Fibroblast of upper back skin (primary cell): ENCODE measurements around the gene NEK9.

Experiments used
- DNase-seq: peaks from one replicate; pipeline ENCODE4 v3.0.0-alpha.2; 2013

Gene NEK9

DNA sequence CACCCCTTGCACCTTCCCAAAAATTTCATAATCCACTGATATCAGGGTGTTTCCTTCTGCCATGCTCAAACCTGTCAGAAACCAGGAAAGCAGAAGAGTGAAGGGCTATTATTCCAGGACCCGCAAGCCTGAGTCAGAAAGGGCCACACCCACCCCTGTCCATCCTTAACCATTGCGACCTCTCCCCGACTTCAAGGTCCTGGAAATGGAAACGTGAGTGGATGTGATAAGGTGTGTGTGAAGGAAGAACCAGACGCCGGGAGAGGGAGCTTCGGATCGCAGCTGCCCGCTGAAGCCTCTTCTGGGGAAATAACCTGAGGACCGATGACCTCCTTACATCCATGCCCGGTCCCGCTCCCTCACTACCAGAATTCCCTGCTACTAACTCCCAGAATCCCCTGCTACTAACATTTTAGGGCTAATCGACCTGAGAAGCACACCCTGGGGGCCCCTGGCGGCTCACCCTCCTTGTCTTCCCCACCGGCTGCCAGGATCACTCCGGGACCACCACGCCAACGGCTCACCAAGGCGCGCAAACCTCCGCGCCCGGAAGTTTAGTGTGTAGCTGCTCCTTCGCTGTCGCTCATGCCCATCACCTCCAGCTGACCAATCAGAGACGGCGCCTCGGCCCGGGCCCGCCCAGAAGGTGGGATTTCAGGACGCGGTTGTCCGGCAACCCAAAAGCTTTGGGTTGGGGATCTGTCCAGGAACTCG is 63.2 kb downstream of the NEK9 start, which contains the start of gene ACYP1:
ACYP1 (minus strand) TSS at position 534 of the 714 bp plus-strand sequence; CDS start at position 63, 471 bp downstream.
- peak; percentile 87 for DNase-seq

DNA sequence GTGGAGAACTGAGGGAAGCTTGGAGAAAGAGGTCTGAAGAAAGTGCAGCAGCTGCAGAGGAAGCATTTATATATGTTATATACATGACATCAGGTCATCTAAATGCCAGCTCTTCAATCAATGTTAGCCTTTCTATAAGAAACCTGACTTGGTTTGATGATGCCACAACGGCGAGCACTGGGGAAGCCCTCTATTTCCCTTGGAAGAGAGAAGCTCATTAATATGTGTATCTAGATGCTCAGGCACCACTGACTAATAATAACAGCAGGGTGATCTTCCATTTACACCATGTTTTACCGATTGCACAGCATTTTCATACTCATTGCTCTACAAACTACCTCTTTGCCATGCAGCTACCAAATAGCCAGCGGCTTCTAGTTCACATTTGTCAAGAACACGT is 63.8 kb downstream of the NEK9 start:
- no peak for DNase-seq

GRCh38 chr14:75060420-75060819 is 66.4 kb downstream of the NEK9 start:
- DNase-seq: no peak

- DNase-seq: peak; percentile 65
Observed at GRCh38 chr14:75059642-75060041, 67.2 kb downstream of the NEK9 start.

DNA sequence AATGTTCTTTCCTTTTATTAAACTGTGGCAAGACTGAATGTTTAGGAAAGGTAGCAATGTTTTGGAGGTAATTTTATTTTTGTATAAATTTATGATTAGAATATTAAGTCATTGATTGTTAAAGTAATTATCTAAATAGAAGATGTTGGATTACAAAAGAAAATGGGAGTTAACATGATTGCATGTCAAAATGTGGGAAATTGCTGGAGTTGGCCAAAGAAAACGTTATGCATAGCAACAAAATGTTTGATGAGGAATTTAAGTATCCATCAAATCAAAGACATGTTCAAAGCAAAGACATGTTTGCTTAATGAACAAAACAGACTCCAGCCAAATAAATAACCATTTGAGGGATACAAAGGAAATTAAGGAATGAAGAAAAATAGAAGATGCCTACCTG is 72.4 kb downstream of the NEK9 start:
- no peak for DNase-seq

DNA sequence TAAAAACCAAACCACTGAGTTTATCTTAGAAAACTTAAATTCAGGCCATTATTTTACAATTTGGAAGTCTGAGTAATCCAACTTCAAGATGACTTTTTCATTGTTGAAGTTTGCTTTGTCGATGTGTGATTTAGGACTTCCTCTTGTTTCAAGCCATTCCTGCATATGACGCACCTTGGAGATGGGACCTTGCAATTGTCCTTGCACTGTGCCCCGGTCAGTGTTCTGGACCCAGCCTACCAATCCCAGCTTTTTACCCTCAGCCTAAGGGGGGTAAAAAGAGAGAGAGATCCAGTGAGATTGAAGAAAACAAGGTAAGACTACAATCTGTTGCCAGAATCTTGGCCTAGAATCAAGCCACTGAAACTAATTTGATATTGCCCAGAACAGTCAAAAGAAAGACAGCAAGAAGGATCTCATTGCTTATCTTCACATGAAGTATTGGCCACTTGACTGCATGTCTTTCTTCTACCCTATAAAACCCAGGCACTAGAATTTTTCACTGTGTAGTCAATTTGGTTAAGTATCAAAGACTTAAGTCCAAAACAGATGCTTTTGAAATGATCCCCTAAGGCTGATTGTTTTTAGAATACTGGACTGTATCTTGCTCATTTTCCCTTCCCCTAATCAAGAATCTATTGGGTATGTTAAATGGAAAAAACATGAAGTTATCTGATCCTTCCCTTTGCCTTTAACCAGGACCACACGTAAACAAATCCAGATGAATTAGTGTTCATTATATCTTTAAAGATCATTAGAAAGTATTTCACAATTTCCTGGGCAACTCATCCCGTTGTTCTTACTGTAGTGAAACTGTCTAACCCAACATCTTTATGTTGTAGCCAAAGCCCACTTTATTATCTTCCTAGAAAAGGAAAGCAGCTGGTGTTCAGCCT is 73.2 kb downstream of the NEK9 start:
- DNase-seq: peak; percentile 30

DNA sequence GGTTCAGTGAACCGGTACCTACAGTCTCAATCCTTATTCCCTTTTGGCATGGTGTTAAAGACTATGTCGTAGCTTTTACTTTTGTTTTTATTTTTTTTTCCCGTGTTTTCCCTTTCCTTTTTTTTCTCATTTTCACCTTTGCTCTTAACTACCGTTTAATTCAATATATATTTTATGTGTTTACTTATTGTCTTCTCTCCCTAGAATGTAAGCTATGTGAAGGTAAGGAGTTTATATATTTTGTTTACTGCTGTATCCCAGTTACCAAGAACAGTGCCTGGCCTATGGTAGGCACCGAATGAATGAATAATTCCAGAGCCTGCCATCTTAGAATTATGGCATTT is 75.3 kb downstream of the NEK9 start:
- no peak for DNase-seq

DNA sequence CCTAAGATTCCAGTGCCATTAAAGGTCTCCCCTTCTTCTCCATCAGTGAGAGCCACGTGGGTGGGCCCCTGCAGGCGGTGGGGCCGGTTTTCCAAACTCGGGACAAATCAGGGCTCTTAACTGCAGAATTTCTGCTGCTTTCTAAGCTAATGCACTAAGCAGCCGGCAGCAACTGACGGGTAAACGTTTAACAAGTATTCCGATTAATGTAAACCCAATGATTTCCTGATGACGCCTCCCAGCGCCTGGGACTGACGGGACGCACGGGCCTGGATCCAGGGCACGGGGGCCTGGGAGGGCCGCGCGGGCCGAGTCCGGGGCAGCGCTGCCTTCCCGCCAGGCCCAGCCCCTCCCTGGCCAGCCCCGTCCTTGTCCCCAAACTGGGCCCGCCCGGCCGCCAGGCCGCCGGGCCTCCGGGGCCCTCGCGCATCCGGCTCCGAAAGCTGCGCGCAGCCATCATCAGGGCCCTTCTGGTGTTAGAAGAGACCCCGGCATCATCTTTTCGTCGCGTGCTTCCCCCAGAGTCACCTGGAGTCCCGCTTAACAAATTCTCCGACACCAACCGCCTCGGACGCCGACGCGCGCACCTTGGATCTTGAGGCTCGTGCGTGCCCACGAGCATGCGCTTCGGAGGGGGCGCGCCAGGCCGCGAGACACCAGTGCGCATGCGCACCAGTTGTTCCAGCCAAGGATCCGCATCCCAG is 75.8 kb downstream of the NEK9 start, which contains the start of gene MLH3:
MLH3 (minus strand) TSS at position 616 of the 704 bp plus-strand sequence. CDS start 1,812 bp downstream, outside the sequence.
- peak; percentile 77 for DNase-seq

DNA sequence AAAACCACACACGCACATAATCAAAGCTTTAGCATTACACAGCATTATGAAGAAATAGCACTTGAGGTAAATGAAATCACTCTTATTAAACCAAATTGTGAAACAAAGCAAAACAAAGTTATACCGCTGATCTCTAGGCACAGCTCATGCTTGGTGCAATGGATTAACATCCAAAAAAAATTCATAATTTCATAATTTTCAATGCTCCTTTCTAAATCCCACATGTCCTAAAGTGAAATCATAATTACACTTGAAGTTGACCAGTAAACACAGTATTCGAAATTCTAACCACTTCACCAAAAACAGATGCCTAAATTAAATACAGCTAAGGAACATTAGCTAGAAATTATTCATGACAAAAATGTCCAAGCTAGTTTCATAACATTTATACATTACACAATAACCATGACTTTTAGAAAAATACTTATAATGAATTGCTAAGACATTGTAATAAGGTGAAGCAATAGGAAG is 77.1 kb downstream of the NEK9 start:
- no peak for DNase-seq

DNA sequence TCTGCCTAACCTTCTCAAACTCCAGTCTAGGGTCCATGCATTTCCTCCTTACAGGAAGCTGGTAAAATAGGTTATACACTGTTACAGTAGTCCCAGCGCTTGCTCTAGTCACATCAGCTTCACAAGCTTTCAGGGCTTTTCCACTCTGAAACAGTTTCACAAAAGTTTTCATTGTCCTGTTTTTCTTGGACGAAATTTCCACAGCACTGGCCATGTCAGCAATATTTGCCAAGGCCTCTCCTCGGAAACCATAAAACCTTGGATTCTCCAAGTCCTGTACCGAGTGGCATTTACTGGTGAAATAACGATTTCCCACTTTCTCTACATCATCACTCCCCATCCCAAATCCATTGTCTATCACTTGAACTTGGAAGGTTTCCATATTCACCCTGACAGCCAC is 77.7 kb downstream of the NEK9 start:
- no peak for DNase-seq

DNA sequence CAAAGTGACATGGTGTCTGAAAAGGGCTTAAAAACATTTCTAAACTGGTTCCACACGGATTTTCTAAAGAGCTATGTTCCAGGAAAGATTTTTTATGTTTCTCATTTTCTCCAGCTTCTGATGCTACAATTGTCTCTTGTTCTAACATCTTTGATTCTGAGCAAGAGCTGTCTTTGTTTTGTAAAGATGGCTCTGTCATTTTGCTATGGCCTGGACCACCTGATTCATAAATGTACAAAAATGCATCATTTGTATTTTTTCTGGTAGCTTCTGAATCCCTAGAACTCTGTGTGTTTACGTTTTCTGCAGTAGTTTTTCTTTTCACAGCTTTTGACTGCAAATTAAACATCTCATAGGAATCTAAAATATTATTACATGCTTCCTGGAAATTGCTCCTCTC is 78.7 kb downstream of the NEK9 start:
- no peak for DNase-seq

GRCh38 chr14:75047506-75047905 is 79.3 kb downstream of the NEK9 start:
- DNase-seq: no peak

- no peak for DNase-seq
Observed at GRCh38 chr14:75046899-75047298, 79.9 kb downstream of the NEK9 start.

DNA sequence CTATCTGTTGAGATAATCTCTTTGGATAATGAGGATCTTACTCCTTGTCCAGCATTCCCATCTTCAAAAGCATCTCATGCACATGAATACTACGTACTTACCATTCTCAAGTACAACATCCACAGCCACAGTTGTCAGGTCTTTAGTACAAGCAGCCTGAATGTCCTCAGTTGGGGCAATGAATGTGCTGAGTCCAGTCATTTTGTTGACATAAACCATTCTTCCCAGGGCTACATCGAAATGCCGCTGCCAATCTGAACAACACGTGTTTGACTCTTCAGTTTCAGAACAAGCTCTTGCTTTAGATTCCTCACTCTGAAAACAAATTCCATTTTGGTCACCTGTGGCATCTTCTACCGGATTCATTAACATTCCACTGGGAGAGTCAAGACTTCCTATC is 80.6 kb downstream of the NEK9 start:
- DNase-seq: no peak

DNA sequence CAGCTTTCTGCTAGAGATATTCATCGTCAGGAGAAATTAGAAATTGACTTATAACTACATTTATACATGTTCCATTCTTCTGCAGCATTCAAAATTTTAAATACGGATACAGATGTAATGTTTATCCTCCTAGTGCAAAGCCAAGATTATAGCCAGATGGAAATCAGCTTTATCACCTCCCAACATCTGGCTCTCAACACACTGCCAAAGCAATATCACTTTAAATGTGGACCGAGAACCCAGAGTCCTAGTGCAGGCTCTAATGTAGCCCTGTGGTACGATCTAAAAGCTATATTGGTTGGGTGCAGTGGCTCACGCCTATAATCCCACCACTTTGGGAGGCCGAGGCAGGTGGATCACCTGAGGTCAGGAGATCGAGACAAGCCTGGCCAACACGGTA is 82.1 kb downstream of the NEK9 start:
- DNase-seq: no peak

DNA sequence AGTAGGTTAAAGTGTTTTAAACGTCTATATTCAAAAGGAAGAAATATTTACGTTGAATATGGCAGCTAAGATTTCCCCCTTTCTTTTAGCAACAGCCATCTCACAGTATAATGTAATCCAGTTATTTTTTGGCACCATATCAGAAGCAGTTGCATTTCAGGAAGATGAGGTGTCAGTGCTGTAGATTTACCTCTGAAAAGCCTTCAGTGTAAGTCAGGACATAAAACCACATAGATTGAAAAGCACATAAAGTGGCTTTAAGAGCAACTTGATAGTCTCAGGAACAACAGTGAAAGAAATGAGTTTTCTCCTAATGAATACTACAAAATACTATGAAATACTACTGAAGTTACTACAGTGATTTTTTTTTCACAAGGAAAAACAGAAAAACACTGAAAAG is 82.5 kb downstream of the NEK9 start:
- DNase-seq: peak; percentile 85

- peak; percentile 29 for DNase-seq
Observed at GRCh38 chr14:75042035-75042434, 84.8 kb downstream of the NEK9 start.

DNA sequence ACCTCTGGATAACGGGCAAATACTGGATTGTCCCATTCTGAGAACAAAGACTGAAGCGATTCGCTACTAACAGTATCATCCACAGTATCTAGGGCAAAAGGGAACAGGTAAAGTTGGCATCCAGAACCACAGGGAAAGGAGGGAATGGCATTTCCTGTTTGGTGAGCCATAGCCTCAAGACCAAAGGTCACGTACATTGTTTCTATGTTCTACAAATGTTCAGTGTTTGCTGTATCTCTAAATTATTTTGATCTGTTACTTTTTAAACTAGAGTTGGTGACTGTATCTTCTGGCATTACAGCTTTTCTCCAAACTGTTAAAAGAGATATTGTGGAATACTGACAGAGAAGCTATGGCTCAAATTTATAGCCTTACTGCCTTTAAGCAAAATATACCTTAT is 85.2 kb downstream of the NEK9 start:
- no peak for DNase-seq

DNA sequence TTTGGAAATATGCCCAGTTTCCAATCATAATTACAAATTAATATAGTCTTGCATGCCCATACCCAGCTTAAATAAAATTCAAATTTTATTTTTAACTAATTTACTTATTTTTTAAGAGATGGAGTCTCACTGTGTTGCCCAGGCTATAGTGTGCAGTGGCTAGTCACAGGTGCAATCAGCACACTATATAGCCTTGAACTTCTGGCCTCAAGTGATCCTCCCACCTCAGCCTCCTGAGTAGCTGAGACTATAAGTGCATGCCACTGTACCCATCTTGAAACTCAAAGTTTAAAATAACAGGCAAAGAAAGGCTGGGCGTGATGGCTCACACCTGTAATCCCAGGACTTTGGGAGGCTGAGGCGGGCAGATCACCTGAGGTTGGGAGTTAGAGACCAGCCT is 85.9 kb downstream of the NEK9 start:
- DNase-seq: no peak

DNA sequence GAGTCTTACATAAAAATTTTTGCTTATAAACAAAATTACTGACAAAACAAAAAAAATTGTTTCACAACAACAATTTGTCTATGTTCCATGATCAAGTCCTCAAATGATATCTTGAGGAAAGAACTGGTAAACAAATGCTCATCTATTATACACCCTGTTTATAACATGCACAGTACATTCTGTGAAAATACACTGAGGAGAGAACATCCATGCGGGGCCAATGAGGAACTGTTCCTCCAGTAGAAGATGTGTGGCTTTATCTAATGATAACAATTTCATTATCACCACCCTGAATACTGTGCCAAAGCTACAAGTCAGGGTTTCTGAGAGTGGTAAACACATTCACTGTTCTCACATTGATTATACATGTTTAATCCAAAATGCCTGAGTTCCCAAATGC is 86.3 kb downstream of the NEK9 start:
- DNase-seq: no peak

DNA sequence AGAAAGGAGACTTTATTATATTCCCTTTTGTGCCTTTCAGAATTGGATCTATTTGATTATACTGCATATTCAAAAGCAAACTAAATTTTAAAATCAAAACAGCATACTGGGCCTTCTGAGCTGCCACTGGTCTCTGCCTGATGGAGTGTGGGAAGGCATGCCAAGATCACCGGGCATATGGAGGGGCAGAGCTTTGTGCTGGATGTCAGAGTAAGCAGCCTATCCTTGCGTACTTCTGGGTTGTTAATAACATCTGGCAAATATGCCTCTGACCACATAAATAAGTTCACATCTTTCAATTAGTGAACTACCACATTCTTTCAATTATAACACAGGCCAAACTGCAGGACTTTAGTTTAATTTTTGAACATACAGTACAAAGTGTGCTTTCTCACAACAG is 93.9 kb downstream of the NEK9 start:
- no peak for DNase-seq

- DNase-seq: no peak
Observed at GRCh38 chr14:75030147-75030546, 96.7 kb downstream of the NEK9 start.
